ENCODE data around the gene SMG1.
A peak's percentile ranks its signal among the peaks of the same experiment; 100 is the strongest.

SMG1 gene

GRCh38 chr16:18842565-18842964 is 83.6 kb downstream of the SMG1 start:
- no peak for DNase-seq

GRCh38 chr16:18841833-18842525 is 84.2 kb downstream of the SMG1 start:
- no peak for DNase-seq

- DNase-seq: no peak
These were observed 86.7 kb downstream of the SMG1 start for GRCh38 chr16:18839555-18839954.

GRCh38 chr16:18836702-18837101 is 89.5 kb downstream of the SMG1 start:
- no peak for DNase-seq

- DNase-seq: no peak
These were observed 91.3 kb downstream of the SMG1 start for GRCh38 chr16:18834864-18835263.

- no peak for DNase-seq
These were observed 92.3 kb downstream of the SMG1 start for GRCh38 chr16:18833707-18834505.

- no peak for DNase-seq
These were observed 93.6 kb downstream of the SMG1 start for GRCh38 chr16:18832613-18833012.

GRCh38 chr16:18832006-18832405 is 94.2 kb downstream of the SMG1 start:
- DNase-seq: no peak

GRCh38 chr16:18829251-18829650 is 97.0 kb downstream of the SMG1 start:
- no peak for DNase-seq

- no peak for DNase-seq
These were observed 98.3 kb downstream of the SMG1 start for GRCh38 chr16:18827890-18828289.

- no peak for DNase-seq
These were observed 109.9 kb downstream of the SMG1 start for GRCh38 chr16:18816286-18816685.

- no peak for DNase-seq
These were observed 114.3 kb downstream of the SMG1 start for GRCh38 chr16:18811925-18812324.

GRCh38 chr16:18809165-18809564 is 117.0 kb downstream of the SMG1 start:
- DNase-seq: no peak

- no peak for DNase-seq
These were observed 120.9 kb downstream of the SMG1 start for GRCh38 chr16:18805257-18805773.

GRCh38 chr16:18804540-18804939 is 121.7 kb downstream of the SMG1 start:
- no peak for DNase-seq

- no peak for DNase-seq
These were observed 122.4 kb downstream of the SMG1 start for GRCh38 chr16:18803569-18804462.

GRCh38 chr16:18802767-18803343 is 123.4 kb downstream of the SMG1 start:
- DNase-seq: no peak

GRCh38 chr16:18801145-18801972 is 124.8 kb downstream of the SMG1 start, which contains the start of gene ARL6IP1:
Gene ARL6IP1, minus strand, starts transcription at chr16:18801549. Its CDS starts 83 bp downstream, at chr16:18801466.
- peak; percentile 98 for DNase-seq

GRCh38 chr16:18800775-18801144 is 125.4 kb downstream of the SMG1 start:
- no peak for DNase-seq

GRCh38 chr16:18800293-18800692 is 125.9 kb downstream of the SMG1 start:
- DNase-seq: no peak

- DNase-seq: no peak
These were observed 126.7 kb downstream of the SMG1 start for GRCh38 chr16:18799500-18799899.

- DNase-seq: no peak
These were observed 128.5 kb downstream of the SMG1 start for GRCh38 chr16:18797746-18798145.
